Fibroblast of skin of abdomen (primary cell): ENCODE data around the gene SIX2.

Source experiments
- DNase-seq: peaks from one replicate; pipeline ENCODE4 v3.0.0-alpha.2; 2013

The SIX2 gene

GRCh38 chr2:45018023-45018422 is 8.8 kb upstream of the SIX2 start:
- no peak for DNase-seq

- no peak for DNase-seq
These were observed 5.6 kb upstream of the SIX2 start for GRCh38 chr2:45014831-45015230.

GRCh38 chr2:45014016-45014702 is 4.9 kb upstream of the SIX2 start:
- peak; percentile 37 for DNase-seq

GRCh38 chr2:45013229-45014015 is 4.2 kb upstream of the SIX2 start:
- no peak for DNase-seq

- no peak for DNase-seq
These were observed 3.5 kb upstream of the SIX2 start for GRCh38 chr2:45012733-45013132.

- DNase-seq = no peak
These were observed 2.7 kb upstream of the SIX2 start for GRCh38 chr2:45011621-45012602.

GRCh38 chr2:45011121-45011520 is 1.9 kb upstream of the SIX2 start:
- DNase-seq = no peak

GRCh38 chr2:45010702-45011012 is 1.4 kb upstream of the SIX2 start:
- no peak for DNase-seq

- peak; percentile 13 for DNase-seq
These were observed 863 bp upstream of the SIX2 start for GRCh38 chr2:45009928-45010701.

GRCh38 chr2:45008296-45009129 is 739 bp downstream of the SIX2 start:
- no peak for DNase-seq

GRCh38 chr2:45007961-45008295 is 1.3 kb downstream of the SIX2 start:
- no peak for DNase-seq

- DNase-seq = no peak
These were observed 2.3 kb downstream of the SIX2 start for GRCh38 chr2:45006942-45007287.

GRCh38 chr2:45006041-45006941 is 3.0 kb downstream of the SIX2 start:
- no peak for DNase-seq

- no peak for DNase-seq
These were observed 3.8 kb downstream of the SIX2 start for GRCh38 chr2:45005261-45006002.

- no peak for DNase-seq
These were observed 4.6 kb downstream of the SIX2 start for GRCh38 chr2:45004562-45005191.

GRCh38 chr2:45003579-45004551 is 5.4 kb downstream of the SIX2 start:
- no peak for DNase-seq

- no peak for DNase-seq
These were observed 6.6 kb downstream of the SIX2 start for GRCh38 chr2:45002686-45003085.

GRCh38 chr2:45001869-45002385 is 7.3 kb downstream of the SIX2 start:
- no peak for DNase-seq
